Gastrocnemius medialis (tissue), 4 donors: ENCODE measurements around the gene GARNL3.

ENCODE experiments used
- POLR2A ChIP-seq, 2 donors: fragments of 450-650 bp; IDR thresholded peaks; one replicate each; pipeline ENCODE4 v1.6.1; 2017; ENCODE audit warnings: antibody characterized with exemption in 2 of 2, mild to moderate bottlenecking in 2 of 2, moderate library complexity in 2 of 2
- TF ChIP-seq, protein P1 (sequence below), 5 experiments: fragments of 450-650 bp in 3 of 5; fragments of 200-600 bp in 2 of 5; sonication (generic) in 2 of 5; IDR thresholded peaks in 4 of 5; conservative IDR thresholded peaks in 1 of 5; 1 replicate in 4 of 5; 2 replicates in 1 of 5; pipeline ENCODE4 v1.5.1; 2016 to 2019; ENCODE audit warnings: antibody characterized with exemption in 5 of 5, mild to moderate bottlenecking in 3 of 5, moderate library complexity in 3 of 5

DNA sequence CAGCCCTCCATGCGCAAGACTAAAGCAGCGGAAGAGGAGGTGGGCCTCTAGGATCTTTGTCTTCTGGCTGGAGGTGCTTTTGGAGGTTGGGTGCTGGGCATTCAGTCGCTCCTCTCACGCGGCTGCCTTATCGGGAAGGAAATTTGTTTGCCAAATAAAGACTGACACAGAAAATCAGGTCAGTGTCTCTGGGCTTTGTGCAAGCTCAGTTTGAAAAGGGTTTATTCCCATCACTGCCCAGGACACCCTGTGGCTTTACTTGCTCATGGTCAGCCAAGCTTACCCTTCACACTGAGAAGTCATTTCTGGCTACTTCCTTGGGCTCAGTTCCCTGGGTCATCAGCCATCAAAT, 142.9 kb downstream of the GARNL3 start:
- TF ChIP-seq, protein P1, sequence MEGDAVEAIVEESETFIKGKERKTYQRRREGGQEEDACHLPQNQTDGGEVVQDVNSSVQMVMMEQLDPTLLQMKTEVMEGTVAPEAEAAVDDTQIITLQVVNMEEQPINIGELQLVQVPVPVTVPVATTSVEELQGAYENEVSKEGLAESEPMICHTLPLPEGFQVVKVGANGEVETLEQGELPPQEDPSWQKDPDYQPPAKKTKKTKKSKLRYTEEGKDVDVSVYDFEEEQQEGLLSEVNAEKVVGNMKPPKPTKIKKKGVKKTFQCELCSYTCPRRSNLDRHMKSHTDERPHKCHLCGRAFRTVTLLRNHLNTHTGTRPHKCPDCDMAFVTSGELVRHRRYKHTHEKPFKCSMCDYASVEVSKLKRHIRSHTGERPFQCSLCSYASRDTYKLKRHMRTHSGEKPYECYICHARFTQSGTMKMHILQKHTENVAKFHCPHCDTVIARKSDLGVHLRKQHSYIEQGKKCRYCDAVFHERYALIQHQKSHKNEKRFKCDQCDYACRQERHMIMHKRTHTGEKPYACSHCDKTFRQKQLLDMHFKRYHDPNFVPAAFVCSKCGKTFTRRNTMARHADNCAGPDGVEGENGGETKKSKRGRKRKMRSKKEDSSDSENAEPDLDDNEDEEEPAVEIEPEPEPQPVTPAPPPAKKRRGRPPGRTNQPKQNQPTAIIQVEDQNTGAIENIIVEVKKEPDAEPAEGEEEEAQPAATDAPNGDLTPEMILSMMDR (IDR thresholded peaks at IDR 0.05 in 4 of 5, conservative IDR thresholded peaks at IDR 0.05 in 1 of 5): no peak
- TF ChIP-seq POLR2A (IDR thresholded peaks at IDR 0.05): no peak
